T follicular helper cell (primary cell): ENCODE measurements around the gene NDUFS3.

Source experiments
- DNase-seq: peaks from one replicate; pipeline ENCODE4 v3.0.0-alpha.2; 2020; ENCODE audit warnings: low read depth

NDUFS3 gene

GRCh38 chr11:47589977-47590861 lies 11.3 kb downstream of the NDUFS3 start:
- DNase-seq, result no peak

GRCh38 chr11:47591764-47592163 lies 12.9 kb downstream of the NDUFS3 start:
- no peak for DNase-seq

GRCh38 chr11:47592251-47592650 lies 13.4 kb downstream of the NDUFS3 start:
- no peak for DNase-seq

GRCh38 chr11:47592970-47593369 lies 14.1 kb downstream of the NDUFS3 start:
- DNase-seq, result no peak

- DNase-seq, result no peak
Measured at GRCh38 chr11:47593492-47593933, 14.6 kb downstream of the NDUFS3 start.

- no peak for DNase-seq
Measured at GRCh38 chr11:47593934-47594855, 15.3 kb downstream of the NDUFS3 start, which contains the start of gene C1QTNF4. Gene C1QTNF4 (minus strand): TSS chr11:47594411. CDS start chr11:47590810, 3,601 bp downstream.

- no peak for DNase-seq
Measured at GRCh38 chr11:47595029-47595428, 16.2 kb downstream of the NDUFS3 start.

- DNase-seq, result no peak
Measured at GRCh38 chr11:47595967-47596366, 17.1 kb downstream of the NDUFS3 start.

- DNase-seq, result no peak
Measured at GRCh38 chr11:47599902-47600301, 21.0 kb downstream of the NDUFS3 start.

- no peak for DNase-seq
Measured at GRCh38 chr11:47603295-47603694, 24.4 kb downstream of the NDUFS3 start.

- DNase-seq, result no peak
Measured at GRCh38 chr11:47605921-47606320, 27.0 kb downstream of the NDUFS3 start.

GRCh38 chr11:47606731-47607130 lies 27.9 kb downstream of the NDUFS3 start:
- DNase-seq, result no peak

- no peak for DNase-seq
Measured at GRCh38 chr11:47607380-47607779, 28.5 kb downstream of the NDUFS3 start.

- no peak for DNase-seq
Measured at GRCh38 chr11:47609675-47610074, 30.8 kb downstream of the NDUFS3 start.

GRCh38 chr11:47611348-47611794 lies 32.5 kb downstream of the NDUFS3 start:
- DNase-seq, result no peak

GRCh38 chr11:47615249-47615648 lies 36.4 kb downstream of the NDUFS3 start:
- DNase-seq, result no peak

- DNase-seq, result no peak
Measured at GRCh38 chr11:47616726-47617416, 38.0 kb downstream of the NDUFS3 start.

- DNase-seq, result no peak
Measured at GRCh38 chr11:47617417-47617809, 38.5 kb downstream of the NDUFS3 start.

- DNase-seq, result no peak
Measured at GRCh38 chr11:47620836-47621378, 42.0 kb downstream of the NDUFS3 start.

GRCh38 chr11:47626234-47626633 lies 47.4 kb downstream of the NDUFS3 start:
- DNase-seq, result no peak

- DNase-seq, result no peak
Measured at GRCh38 chr11:47628026-47628425, 49.2 kb downstream of the NDUFS3 start.

- no peak for DNase-seq
Measured at GRCh38 chr11:47631473-47631872, 52.6 kb downstream of the NDUFS3 start.
